ENCODE data around the gene RHBDD3. TPM values are rescaled to one million over a fixed set of nuclear protein-coding genes. Genes with fewer than 3 reads are reported as not detected.

RHBDD3 gene
- total RNA-seq, 4 donors from 2014 or later, result 27.8 to 54.9 (median 48.9) TPM

- WGBS, 2 donors, result 89% methylated on average over 3 of the region's 3 CpGs
- Histone ChIP-seq H3K27ac (no peak overlapping the region), H3K4me3 (replicated peaks in 1 of 3) (no peak overlapping the region), H3K36me3 (peaks cover 70 to 73% of the 10 kb centered on the region in 2 donors), H3K9me3 (no peaks in the 10 kb centered on the region), H3K4me1 (peaks cover 10 to 19% of the 10 kb centered on the region in 2 donors), H3K27me3 (no peaks in the 10 kb centered on the region)
- DNase-seq, result no peak
- intact Hi-C loops (cut with DNase I), result no loop called here
- no peak for TF ChIP-seq CTCF (IDR thresholded peaks at IDR 0.05)
These were observed 8.2 kb upstream of the RHBDD3 start for GRCh38 chr22:29275819-29276565.

GRCh38 chr22:29275167-29275566, 7.4 kb upstream of the RHBDD3 start:
- no peak for DNase-seq
- Histone ChIP-seq H3K27me3 (no peaks in the 10 kb centered on the region), H3K4me1 (peaks cover 19 to 27% of the 10 kb centered on the region in 2 donors), H3K36me3 (peaks cover 64 to 71% of the 10 kb centered on the region in 2 donors), H3K27ac (no peak overlapping the region), H3K4me3 (replicated peaks in 1 of 3) (no peak overlapping the region), H3K9me3 (no peaks in the 10 kb centered on the region)
- WGBS, 2 donors, result 78 to 81% methylated on average over 3 of the region's 3 CpGs
- intact Hi-C loops (cut with DNase I), result no loop called here
- TF ChIP-seq POLR2A (IDR thresholded peaks at IDR 0.05), result no peak
- TF ChIP-seq CTCF (IDR thresholded peaks at IDR 0.05), result no peak

GRCh38 chr22:29272624-29273023, 4.8 kb upstream of the RHBDD3 start:
- no peak for TF ChIP-seq CTCF (IDR thresholded peaks at IDR 0.05)
- TF ChIP-seq POLR2A (IDR thresholded peaks at IDR 0.05), result no peak
- Histone ChIP-seq H3K27me3 (no peaks in the 10 kb centered on the region), H3K27ac (no peak overlapping the region), H3K9me3 (no peaks in the 10 kb centered on the region), H3K4me3 (replicated peaks in 1 of 3) (no peak overlapping the region), H3K36me3 (peaks cover 38 to 46% of the 10 kb centered on the region in 2 donors), H3K4me1 (peaks cover 23 to 30% of the 10 kb centered on the region in 2 donors)
- 67 to 75% methylated on average over 2 of the region's 2 CpGs for WGBS, 2 donors
- intact Hi-C loops (cut with DNase I), result loop anchor here (5.0 kb wide), 1 partner anchor 35 kb away; the partner anchor contains the start of gene GAS2L1
- no peak for DNase-seq

GRCh38 chr22:29270475-29271271, 2.9 kb upstream of the RHBDD3 start:
- intact Hi-C loops (cut with DNase I), result loop anchor here (5.0 kb wide), 1 partner anchor 37 kb away; the partner anchor contains the start of gene GAS2L1
- Histone ChIP-seq H3K9me3 (no peaks in the 10 kb centered on the region), H3K27ac (peak overlapping the region in 1 of 3 donors; percentile 19), H3K4me1 (peaks cover 35 to 44% of the 10 kb centered on the region in 2 donors), H3K36me3 (peaks cover 25 to 33% of the 10 kb centered on the region in 2 donors), H3K4me3 (replicated peaks in 1 of 3) (peak overlapping the region in 1 of 3 donors; percentile 78), H3K27me3 (no peaks in the 10 kb centered on the region)
- DNase-seq, result no peak
- 20 to 22% methylated on average over 9 of the region's 9 CpGs for WGBS, 2 donors
- TF ChIP-seq POLR2A (IDR thresholded peaks at IDR 0.05) (no peak), CTCF (IDR thresholded peaks at IDR 0.05) (no peak)
